ENCODE results near the gene CCL3. TPM values are rescaled to one million over a fixed set of nuclear protein-coding genes. Genes with fewer than 3 reads are reported as not detected.

Gene CCL3
- total RNA-seq, 3 donors from 2014 or later, result 1.5 to 4.3 (median 4.1) TPM

DNA sequence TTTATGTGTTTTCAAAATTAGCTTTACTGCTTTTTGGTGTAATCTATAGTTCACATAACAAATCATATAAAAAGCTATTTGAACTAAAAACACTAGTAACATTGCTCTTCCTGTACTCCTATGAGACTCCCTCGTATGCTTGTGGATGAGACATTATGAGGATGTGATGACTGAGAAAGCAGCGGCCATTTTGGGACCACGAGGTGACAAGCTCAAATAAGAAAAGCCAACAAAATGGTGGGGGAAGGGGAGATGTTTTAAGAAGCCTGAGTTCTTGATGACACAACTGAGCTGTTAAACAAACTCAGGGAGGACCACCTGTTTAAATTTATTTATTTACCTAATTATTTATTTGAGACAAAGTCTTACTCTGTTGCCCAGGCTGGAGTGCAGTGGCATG lies 21.4 kb downstream of the CCL3 start:
- DNase-seq, result no peak
- H3K4me3 ChIP-seq, result no peak overlapping the region
- TF ChIP-seq, protein P1, sequence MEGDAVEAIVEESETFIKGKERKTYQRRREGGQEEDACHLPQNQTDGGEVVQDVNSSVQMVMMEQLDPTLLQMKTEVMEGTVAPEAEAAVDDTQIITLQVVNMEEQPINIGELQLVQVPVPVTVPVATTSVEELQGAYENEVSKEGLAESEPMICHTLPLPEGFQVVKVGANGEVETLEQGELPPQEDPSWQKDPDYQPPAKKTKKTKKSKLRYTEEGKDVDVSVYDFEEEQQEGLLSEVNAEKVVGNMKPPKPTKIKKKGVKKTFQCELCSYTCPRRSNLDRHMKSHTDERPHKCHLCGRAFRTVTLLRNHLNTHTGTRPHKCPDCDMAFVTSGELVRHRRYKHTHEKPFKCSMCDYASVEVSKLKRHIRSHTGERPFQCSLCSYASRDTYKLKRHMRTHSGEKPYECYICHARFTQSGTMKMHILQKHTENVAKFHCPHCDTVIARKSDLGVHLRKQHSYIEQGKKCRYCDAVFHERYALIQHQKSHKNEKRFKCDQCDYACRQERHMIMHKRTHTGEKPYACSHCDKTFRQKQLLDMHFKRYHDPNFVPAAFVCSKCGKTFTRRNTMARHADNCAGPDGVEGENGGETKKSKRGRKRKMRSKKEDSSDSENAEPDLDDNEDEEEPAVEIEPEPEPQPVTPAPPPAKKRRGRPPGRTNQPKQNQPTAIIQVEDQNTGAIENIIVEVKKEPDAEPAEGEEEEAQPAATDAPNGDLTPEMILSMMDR (IDR thresholded peaks at IDR 0.05), result no peak
- intact Hi-C loops (cut with DNase I, micrococcal nuclease), result no loop called here
- H3K36me3 ChIP-seq (ENCODE audit: low read depth), result no peaks in the 10 kb centered on the region
- H3K9me3 ChIP-seq, result no peaks in the 10 kb centered on the region
- no peaks in the 10 kb centered on the region for H3K4me1 ChIP-seq (ENCODE audit: low read depth)
- no peak for ATAC-seq

DNA sequence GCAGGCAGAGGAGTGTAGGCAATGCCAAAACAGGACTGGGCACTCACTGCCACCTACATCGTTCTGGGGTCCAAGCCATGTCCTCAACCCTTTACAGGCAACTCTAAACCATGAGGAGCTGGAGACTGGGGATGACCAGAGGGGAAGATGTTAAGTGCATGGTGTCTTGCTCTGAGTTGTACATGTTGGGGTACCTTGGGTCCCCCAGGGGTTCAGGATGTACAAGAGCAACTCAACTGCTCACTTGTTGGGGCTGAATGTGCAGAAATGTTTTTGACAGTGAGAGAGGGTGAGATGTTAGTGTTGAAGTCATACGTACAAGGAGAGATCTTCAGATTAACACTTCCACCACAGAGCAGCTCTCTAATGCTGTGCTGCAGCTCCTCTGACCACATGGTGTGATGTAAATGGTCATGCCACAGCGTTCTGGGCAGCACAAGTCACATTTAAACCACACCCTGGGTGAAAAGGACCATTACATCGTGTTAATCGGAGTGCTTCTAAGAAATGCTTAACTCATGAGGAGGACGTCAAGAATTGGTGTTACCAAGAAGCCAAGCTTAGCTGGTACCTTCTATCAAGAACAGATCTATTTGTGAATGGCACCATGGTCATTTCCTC lies 23.5 kb downstream of the CCL3 start:
- Histone ChIP-seq H3K9me3 (no peaks in the 10 kb centered on the region), H3K4me1 (ENCODE audit: low read depth) (no peaks in the 10 kb centered on the region), H3K4me3 (no peak overlapping the region), H3K36me3 (ENCODE audit: low read depth) (no peaks in the 10 kb centered on the region)
- DNase-seq, result no peak
- TF ChIP-seq, protein P1 (IDR thresholded peaks at IDR 0.05), result no peak
- peak; percentile 73 for ATAC-seq
- intact Hi-C loops (cut with DNase I, micrococcal nuclease), result no loop called here

DNA sequence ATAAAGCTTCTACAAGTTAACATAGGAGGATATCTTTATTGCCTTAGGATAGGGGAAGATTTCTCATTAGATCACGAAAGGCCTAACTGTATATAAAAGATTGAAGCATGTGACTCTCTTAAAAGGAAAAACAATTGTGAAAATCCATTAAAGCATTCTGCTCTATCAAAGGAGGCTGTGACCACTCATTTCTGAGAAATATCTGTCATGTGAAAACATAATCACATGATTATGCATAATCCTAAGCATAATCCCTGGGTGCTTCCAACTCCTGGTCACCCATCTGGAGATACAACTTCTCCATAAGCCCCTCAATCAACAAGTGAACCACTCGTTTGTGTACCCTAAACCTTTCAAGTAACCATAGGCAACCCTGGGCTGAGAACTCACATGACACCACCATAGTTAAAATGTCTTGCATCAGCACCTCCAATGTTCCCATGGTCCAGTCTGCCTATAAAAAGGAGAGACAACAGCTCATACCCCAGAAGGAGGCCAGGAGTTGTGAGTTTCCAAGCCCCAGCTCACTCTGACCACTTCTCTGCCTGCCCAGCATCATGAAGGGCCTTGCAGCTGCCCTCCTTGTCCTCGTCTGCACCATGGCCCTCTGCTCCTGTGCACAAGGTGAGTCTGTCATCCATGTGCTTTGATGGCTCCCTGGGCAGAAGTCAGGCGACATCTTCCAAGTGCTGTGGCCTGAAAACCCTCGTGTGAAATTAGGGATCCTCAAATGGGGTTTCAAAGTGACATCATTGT lies 26.0 kb downstream of the CCL3 start, which contains the start of gene CCL18:
CCL18 (plus strand) TSS at position 487 of the 756 bp plus-strand sequence; CDS start at position 558, 71 bp downstream.
- Histone ChIP-seq H3K9me3 (no peaks in the 10 kb centered on the region), H3K36me3 (ENCODE audit: low read depth) (no peaks in the 10 kb centered on the region), H3K4me1 (ENCODE audit: low read depth) (no peaks in the 10 kb centered on the region), H3K4me3 (no peak within 1 kb of the TSS)
- intact Hi-C loops (cut with DNase I, micrococcal nuclease), result no loop called here
- TF ChIP-seq, protein P1 (IDR thresholded peaks at IDR 0.05), result no peak
- ATAC-seq (no peak), DNase-seq (no peak)

DNA sequence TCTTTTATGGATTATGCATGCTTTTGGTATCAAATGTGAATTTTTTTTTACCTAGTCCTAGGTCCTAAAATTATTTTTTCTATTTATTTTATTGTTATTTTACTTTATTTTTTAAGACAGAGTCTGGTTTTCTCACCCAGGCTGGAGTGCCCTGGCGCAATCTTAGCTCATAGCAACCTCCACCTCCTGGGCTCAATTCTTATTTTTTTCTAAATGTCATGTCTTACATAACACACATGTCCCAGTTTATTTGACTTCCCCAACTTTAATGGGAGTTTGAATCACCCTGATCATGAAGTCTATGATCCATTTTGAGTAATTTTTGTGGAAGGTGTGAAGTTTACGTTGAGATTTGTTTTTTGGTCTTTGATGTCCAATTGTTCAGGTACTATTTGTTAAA lies 29.1 kb downstream of the CCL3 start:
- Histone ChIP-seq H3K36me3 (ENCODE audit: low read depth) (no peaks in the 10 kb centered on the region), H3K9me3 (no peaks in the 10 kb centered on the region), H3K4me3 (no peak overlapping the region), H3K4me1 (ENCODE audit: low read depth) (no peaks in the 10 kb centered on the region)
- intact Hi-C loops (cut with DNase I, micrococcal nuclease), result no loop called here
- DNase-seq (no peak), ATAC-seq (no peak)
- TF ChIP-seq, protein P1 (IDR thresholded peaks at IDR 0.05), result no peak

DNA sequence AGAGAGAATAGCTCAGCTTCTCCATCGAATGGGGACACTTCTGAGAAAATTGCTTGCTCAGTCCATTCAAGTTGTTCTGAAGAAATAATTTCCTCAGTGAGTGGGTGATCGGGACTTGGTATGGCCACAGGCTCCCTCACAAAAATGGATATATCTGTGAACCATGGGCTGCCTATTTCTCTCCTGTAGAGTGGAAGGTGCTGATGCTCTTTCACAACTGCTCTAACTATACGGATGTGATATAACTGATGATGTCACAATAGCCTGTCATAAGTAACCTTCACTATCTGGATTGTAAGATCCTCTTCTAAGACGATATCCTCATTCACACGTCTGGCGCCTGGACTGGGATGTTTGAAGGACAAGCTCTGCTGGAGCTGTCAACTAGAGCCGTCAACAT lies 30.5 kb downstream of the CCL3 start:
- TF ChIP-seq, protein P1 (IDR thresholded peaks at IDR 0.05), result no peak
- intact Hi-C loops (cut with DNase I, micrococcal nuclease), result no loop called here
- Histone ChIP-seq H3K9me3 (no peaks in the 10 kb centered on the region), H3K4me3 (no peak overlapping the region), H3K36me3 (ENCODE audit: low read depth) (no peaks in the 10 kb centered on the region), H3K4me1 (ENCODE audit: low read depth) (no peaks in the 10 kb centered on the region)
- ATAC-seq (no peak), DNase-seq (no peak)

Data from mucosa of descending colon (tissue), 3 donors.